ENCODE measurements around the gene BCAS3. TPM values are rescaled to one million over a fixed set of nuclear protein-coding genes. Genes with fewer than 3 reads are reported as not detected.
A peak's percentile ranks its signal among the peaks of the same experiment; 100 is the strongest.
"Not testable (repeated sequence)": the region's sequence is repeated elsewhere in the genome, so short reads cannot be mapped to it uniquely, and the experiment has no call there.

Gene BCAS3
- total RNA-seq, 1 donor, result 23.7 TPM

DNA sequence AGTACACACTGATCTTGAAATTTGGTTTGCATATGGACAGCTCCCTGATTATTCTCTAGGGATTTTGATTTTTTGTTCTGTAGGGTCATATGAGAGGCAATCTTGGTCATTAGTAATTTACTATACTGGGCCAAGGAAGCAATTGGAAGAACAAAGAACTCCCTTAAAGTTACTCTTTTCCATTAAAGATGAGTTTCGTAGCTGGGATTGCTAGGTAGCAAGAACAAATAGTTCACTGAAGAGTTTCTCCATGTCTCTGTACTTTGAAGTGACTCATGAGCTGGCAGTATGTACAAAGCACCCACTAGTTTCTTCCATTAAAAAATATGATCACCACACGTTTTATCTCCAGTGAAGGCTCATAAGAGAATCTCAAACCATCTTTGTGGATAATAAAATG, 6.2 kb upstream of the BCAS3 start:
- TF ChIP-seq, protein P1, sequence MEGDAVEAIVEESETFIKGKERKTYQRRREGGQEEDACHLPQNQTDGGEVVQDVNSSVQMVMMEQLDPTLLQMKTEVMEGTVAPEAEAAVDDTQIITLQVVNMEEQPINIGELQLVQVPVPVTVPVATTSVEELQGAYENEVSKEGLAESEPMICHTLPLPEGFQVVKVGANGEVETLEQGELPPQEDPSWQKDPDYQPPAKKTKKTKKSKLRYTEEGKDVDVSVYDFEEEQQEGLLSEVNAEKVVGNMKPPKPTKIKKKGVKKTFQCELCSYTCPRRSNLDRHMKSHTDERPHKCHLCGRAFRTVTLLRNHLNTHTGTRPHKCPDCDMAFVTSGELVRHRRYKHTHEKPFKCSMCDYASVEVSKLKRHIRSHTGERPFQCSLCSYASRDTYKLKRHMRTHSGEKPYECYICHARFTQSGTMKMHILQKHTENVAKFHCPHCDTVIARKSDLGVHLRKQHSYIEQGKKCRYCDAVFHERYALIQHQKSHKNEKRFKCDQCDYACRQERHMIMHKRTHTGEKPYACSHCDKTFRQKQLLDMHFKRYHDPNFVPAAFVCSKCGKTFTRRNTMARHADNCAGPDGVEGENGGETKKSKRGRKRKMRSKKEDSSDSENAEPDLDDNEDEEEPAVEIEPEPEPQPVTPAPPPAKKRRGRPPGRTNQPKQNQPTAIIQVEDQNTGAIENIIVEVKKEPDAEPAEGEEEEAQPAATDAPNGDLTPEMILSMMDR (IDR thresholded peaks at IDR 0.05; ENCODE audit: insufficient read depth, low read depth, low read length), result no peak
- no peak overlapping the region for H3K4me3 ChIP-seq (ENCODE audit: low read depth, low read length)
- peak; percentile 27 for DNase-seq (ENCODE audit: low read depth)

DNA sequence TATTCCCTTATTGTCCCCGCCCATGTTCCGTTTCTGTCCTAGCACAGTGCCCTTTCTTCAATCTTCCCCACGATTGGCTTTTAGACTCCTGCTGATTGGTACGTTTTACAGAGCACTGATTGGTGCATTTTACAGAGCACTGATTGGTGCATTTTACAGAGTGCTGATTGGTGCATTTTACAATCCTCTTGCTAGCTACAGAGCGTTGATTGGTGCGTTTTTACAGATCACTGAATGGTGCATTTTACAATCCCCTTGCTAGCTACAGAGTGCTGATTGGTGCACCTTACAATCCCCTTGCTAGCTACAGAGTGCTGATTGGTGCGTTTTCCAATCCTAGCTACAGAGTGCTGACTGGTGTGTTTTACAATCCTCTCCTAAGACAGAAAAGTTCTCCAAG, 3.0 kb upstream of the BCAS3 start:
- not testable (repeated sequence) for DNase-seq (ENCODE audit: low read depth); H3K4me3 ChIP-seq (ENCODE audit: low read depth, low read length)

DNA sequence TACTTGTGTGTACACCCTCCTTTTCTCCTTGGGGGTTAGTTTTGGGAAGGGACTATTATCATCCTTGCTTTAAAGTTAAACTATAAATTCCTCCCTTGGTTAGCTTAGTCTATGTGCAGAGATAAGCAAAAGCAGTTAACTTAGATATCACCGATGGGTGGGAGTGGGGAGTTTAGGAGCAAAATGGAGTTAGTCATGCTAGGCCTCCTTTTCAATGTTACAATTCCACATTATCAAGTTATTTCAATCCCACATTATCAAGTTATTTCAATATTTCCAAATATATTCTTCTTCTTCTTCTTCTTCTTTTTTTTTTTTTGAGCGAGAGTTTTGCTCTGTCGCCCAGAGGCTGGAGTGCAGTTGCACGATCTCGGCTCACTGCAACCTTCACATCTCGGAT, 1.7 kb upstream of the BCAS3 start:
- TF ChIP-seq, protein P1 (IDR thresholded peaks at IDR 0.05; ENCODE audit: insufficient read depth, low read depth, low read length), result no peak
- H3K4me3 ChIP-seq (ENCODE audit: low read depth, low read length), result no peak overlapping the region
- DNase-seq (ENCODE audit: low read depth), result no peak

DNA sequence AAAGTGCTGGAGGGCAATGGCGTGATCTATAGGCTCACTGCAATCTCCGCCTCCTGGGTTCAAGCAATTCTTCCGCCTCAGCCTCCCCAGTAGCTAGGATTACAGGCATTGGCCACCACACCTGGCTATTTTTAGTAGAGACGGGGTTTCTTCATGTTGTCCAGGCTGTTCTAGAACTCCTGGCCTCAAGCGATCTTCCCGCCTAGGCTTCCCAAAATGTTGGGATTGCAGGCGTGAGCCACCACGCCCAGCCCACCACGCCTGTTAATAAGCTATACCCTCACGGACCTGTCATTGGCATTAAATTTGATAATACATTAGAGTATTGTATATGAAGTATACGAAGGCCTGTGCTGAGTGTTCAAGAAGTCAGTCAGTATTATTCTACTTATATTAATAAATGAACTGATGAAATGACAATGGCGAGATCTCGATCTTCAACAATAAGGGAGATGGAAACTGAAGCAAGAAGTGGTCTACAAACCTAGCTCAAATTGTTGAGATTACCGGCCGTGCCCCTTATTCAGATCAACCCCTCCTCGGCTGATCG, 818 bp upstream of the BCAS3 start:
- peak overlapping the region; percentile 73 for H3K4me3 ChIP-seq (ENCODE audit: low read depth, low read length)
- TF ChIP-seq, protein P1 (IDR thresholded peaks at IDR 0.05; ENCODE audit: insufficient read depth, low read depth, low read length), result no peak
- DNase-seq (ENCODE audit: low read depth), result no peak

DNA sequence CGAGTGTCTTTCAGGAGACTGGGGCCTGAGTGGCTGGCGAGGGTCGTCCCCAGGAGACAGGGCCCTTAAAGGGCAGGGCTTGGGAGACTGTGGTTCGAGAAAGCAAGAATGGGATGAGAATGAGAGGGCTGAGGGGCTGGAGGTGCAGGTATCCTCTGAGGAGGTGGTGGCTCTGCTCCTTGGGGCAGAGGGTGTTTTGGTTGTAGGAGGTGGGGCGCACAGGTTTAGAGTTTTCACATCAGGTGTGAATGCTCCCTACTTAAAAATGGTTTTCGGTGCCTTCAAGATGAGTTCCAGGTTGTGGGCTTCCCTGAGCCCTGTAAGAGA, 430 bp downstream of the BCAS3 start:
- TF ChIP-seq, protein P1 (IDR thresholded peaks at IDR 0.05; ENCODE audit: insufficient read depth, low read depth, low read length), result no peak
- H3K4me3 ChIP-seq (ENCODE audit: low read depth, low read length), result peak overlapping the region; percentile 73
- DNase-seq (ENCODE audit: low read depth), result no peak

DNA sequence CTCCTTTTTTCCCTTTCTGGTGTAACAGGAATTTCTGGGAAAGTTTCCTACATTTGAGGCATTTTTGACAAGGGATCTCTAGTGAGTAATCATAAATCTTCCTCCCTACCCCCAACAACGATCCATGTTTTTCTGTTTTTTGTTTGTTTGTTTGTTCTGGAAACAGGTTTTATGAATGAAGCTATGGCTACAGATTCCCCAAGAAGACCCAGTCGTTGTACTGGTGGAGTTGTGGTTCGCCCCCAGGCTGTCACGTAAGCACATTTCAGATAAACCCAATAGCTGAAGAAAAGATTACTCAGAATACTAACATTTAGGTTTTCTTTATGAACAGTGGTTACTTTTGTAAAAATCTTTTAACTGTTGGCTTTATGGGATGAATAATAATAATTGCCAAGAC, 1.6 kb downstream of the BCAS3 start:
- H3K4me3 ChIP-seq (ENCODE audit: low read depth, low read length), result no peak overlapping the region
- no peak for DNase-seq (ENCODE audit: low read depth)
- TF ChIP-seq, protein P1 (IDR thresholded peaks at IDR 0.05; ENCODE audit: insufficient read depth, low read depth, low read length), result no peak

DNA sequence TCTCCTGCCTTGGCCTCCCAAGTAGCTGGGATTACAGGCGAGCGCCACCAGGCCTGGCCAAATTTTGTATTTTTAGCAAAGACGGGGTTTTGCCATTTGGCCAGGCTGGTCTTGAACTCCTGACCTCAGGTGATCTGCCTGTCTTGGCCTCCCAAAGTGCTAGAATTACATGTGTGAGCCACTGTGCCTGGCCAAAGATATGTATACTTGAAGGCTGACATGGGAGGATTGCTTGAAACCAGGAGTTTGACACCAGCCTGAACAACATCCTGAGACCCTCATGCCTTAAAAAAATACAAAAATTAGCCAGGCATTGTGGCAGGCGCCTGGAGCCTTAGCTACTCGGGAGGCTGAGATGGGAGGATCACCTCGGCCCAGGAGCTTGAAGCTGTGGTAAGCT, 3.1 kb downstream of the BCAS3 start:
- H3K4me3 ChIP-seq (ENCODE audit: low read depth, low read length), result no peak overlapping the region
- no peak for DNase-seq (ENCODE audit: low read depth)
- TF ChIP-seq, protein P1 (IDR thresholded peaks at IDR 0.05; ENCODE audit: insufficient read depth, low read depth, low read length), result no peak
